ENCODE measurements around the gene RAI2.

RAI2 gene

GRCh38 chrX:17860811-17861488 lies at the start of gene RAI2:
Gene RAI2, minus strand, starts transcription at chrX:17861298. Its CDS starts 59,288 bp downstream, at chrX:17802010.
- no peak for DNase-seq

- no peak for DNase-seq
Observed at GRCh38 chrX:17888421-17888820, 27.3 kb upstream of the RAI2 start.

GRCh38 chrX:17882680-17883079 lies 21.6 kb upstream of the RAI2 start:
- no peak for DNase-seq

- DNase-seq: no peak
Observed at GRCh38 chrX:17878028-17878670, 17.1 kb upstream of the RAI2 start.

GRCh38 chrX:17876135-17876534 lies 15.0 kb upstream of the RAI2 start:
- no peak for DNase-seq

GRCh38 chrX:17869580-17869979 lies 8.5 kb upstream of the RAI2 start:
- no peak for DNase-seq

- DNase-seq: no peak
Observed at GRCh38 chrX:17861489-17862011, 452 bp upstream of the RAI2 start.

- DNase-seq: no peak
Observed at GRCh38 chrX:17860179-17860780, 818 bp downstream of the RAI2 start.

GRCh38 chrX:17859609-17860178 lies 1.4 kb downstream of the RAI2 start:
- no peak for DNase-seq

GRCh38 chrX:17854531-17854930 lies 6.6 kb downstream of the RAI2 start:
- no peak for DNase-seq

GRCh38 chrX:17854069-17854468 lies 7.0 kb downstream of the RAI2 start:
- no peak for DNase-seq

GRCh38 chrX:17851874-17852273 lies 9.2 kb downstream of the RAI2 start:
- DNase-seq: no peak

- DNase-seq: no peak
Observed at GRCh38 chrX:17848545-17849265, 12.4 kb downstream of the RAI2 start.

- DNase-seq: no peak
Observed at GRCh38 chrX:17846045-17846444, 15.1 kb downstream of the RAI2 start.

GRCh38 chrX:17844236-17844635 lies 16.9 kb downstream of the RAI2 start:
- no peak for DNase-seq

GRCh38 chrX:17842769-17843525 lies 18.2 kb downstream of the RAI2 start:
- no peak for DNase-seq

- DNase-seq: no peak
Observed at GRCh38 chrX:17839269-17839668, 21.8 kb downstream of the RAI2 start.

GRCh38 chrX:17836830-17837229 lies 24.3 kb downstream of the RAI2 start:
- DNase-seq: no peak

GRCh38 chrX:17833954-17834353 lies 27.1 kb downstream of the RAI2 start:
- DNase-seq: no peak

GRCh38 chrX:17831255-17831654 lies 29.8 kb downstream of the RAI2 start:
- DNase-seq: no peak

GRCh38 chrX:17830211-17830610 lies 30.9 kb downstream of the RAI2 start:
- no peak for DNase-seq

GRCh38 chrX:17829566-17829965 lies 31.5 kb downstream of the RAI2 start:
- DNase-seq: no peak

Data from stimulated activated CD4-positive, alpha-beta T cell treated with anti-CD3 and anti-CD28 coated beads, Interleukin-4, amount 100 ng/mL, for 24 hours (primary cell).